Common myeloid progenitor, CD34-positive (primary cell): Measurements from ENCODE around the gene IFI44.

Experiments used
- CTCF ChIA-PET: fragments of 350-600 bp; sonication (Branson Sonifier 250); formaldehyde crosslinking; loops from one replicate; lab custom pipeline; 2021; ENCODE audit warnings: antibody characterized with exemption; lab: Charles Lee
- POLR2A ChIA-PET: fragments of 350-600 bp; sonication (Branson Sonifier 250); formaldehyde crosslinking; loops from one replicate; lab custom pipeline; 2021; ENCODE audit warnings: antibody characterized with exemption; lab: Charles Lee
- DNase-seq, 3 donors: peaks; one replicate each; pipeline versions ENCODE4 v3.0.0 to v3.0.0-alpha.2; 2013
- H3K27ac ChIP-seq, 2 experiments: 1 replicate in 1 of 2; 2 replicates in 1 of 2; pipeline ENCODE4 v1.7.0; 2013; ENCODE audit warnings: inconsistent platforms in 2 of 2, low read length in 2 of 2, mild to moderate bottlenecking in 2 of 2, low read depth in 1 of 2, moderate library complexity in 1 of 2; ENCODE audit not compliant: severe bottlenecking in 2 of 2, insufficient read depth in 1 of 2, poor library complexity in 1 of 2
- H3K27me3 ChIP-seq, 5 experiments: replicated peaks in 2 of 5; 1 replicate in 3 of 5; 2 replicates in 2 of 5; pipeline versions ENCODE4 v1.6.1 to v1.7.0; 2013; ENCODE audit warnings: low read length in 4 of 5, mild to moderate bottlenecking in 2 of 5, moderate library complexity in 2 of 5, inconsistent platforms in 1 of 5; ENCODE audit not compliant: insufficient read depth in 5 of 5, control insufficient read depth in 4 of 5
- H3K36me3 ChIP-seq, 4 experiments: 1 replicate in 2 of 4; 2 replicates in 2 of 4; pipeline versions ENCODE4 v1.6.1 to v1.7.0; 2013; ENCODE audit warnings: low read length in 3 of 4, control low read depth in 1 of 4, mild to moderate bottlenecking in 1 of 4; ENCODE audit not compliant: control insufficient read depth in 4 of 4, insufficient read depth in 4 of 4
- H3K4me1 ChIP-seq, 4 experiments: 1 replicate in 3 of 4; 2 replicates in 1 of 4; pipeline versions ENCODE4 v1.6.1 to v1.7.1; 2013; ENCODE audit warnings: low read length in 3 of 4, mild to moderate bottlenecking in 3 of 4, control low read depth in 1 of 4, inconsistent platforms in 1 of 4, moderate library complexity in 1 of 4; ENCODE audit not compliant: control insufficient read depth in 4 of 4, insufficient read depth in 4 of 4; ENCODE audit errors: control extremely low read depth in 1 of 4
- H3K4me3 ChIP-seq, 7 experiments: 1 replicate in 4 of 7; 2 replicates in 3 of 7; pipeline versions ENCODE4 v1.5.1 to v1.7.0; 2013; ENCODE audit warnings: mild to moderate bottlenecking in 7 of 7, low read length in 6 of 7, moderate library complexity in 6 of 7, inconsistent platforms in 2 of 7, low read depth in 2 of 7, control low read depth in 1 of 7; ENCODE audit not compliant: insufficient read depth in 4 of 7, control insufficient read depth in 1 of 7; ENCODE audit errors: extremely low read depth in 1 of 7
- H3K9me3 ChIP-seq, 5 experiments: 1 replicate in 4 of 5; 2 replicates in 1 of 5; pipeline versions ENCODE4 v1.6.1 to v1.7.1; 2013; ENCODE audit warnings: low read length in 4 of 5, mild to moderate bottlenecking in 2 of 5, inconsistent platforms in 1 of 5, low read depth in 1 of 5, moderate library complexity in 1 of 5; ENCODE audit not compliant: control insufficient read depth in 4 of 5, insufficient read depth in 2 of 5; ENCODE audit errors: control extremely low read depth in 1 of 5
- WGBS: methylation state at CpG from one replicate; pipeline ENCODE4 v1.1.5; 2013; ENCODE audit not compliant: insufficient coverage; 5-methylcytosine and 5-hydroxymethylcytosine counted together

The IFI44 gene

DNA sequence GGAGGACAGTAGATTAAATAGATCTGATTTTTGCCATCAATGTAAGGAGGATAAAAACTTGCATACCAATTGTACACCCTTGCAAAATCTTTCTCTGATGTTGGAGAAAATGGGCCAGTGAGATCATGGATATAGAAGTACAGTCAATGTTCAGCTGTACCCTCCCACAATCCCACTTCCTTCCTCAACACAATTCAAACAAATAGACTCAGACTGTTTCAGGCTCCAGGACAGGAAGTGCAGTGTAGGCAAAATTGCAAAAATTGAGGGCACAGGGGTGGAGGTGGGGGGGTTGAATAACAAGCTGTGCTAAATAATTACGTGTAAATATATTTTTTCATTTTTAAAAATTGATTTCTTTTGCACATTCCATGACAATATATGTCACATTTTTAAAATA, 3.9 kb upstream of the IFI44 start:
- no CpG with 5 or more reads among the region's 1 CpG for WGBS
- no peaks in the 10 kb centered on the region for H3K27me3 ChIP-seq
- peak; percentile 22 to 58 (median 46) for DNase-seq
- H3K4me3 ChIP-seq, result peak overlapping the region in 2 of 7 experiments; percentile 26 to 33
- CTCF ChIA-PET, result interaction anchor here (1.1 to 1.7 kb wide), 4 partner anchors 9 to 26 kb away, joined by 3 to 6 read pairs (median 4); partner anchors contain the start of gene IFI44L
- POLR2A ChIA-PET, result no interaction called here
- H3K4me1 ChIP-seq, result peaks cover 4 to 29% (median 18%) of the 10 kb centered on the region in 4 experiments
- H3K27ac ChIP-seq, result peak overlapping the region in 1 of 2 experiments; percentile 19
- peaks cover 0 to 2% (median 0%) of the 10 kb centered on the region in 4 experiments for H3K36me3 ChIP-seq
- H3K9me3 ChIP-seq, result peaks cover 0 to 19% (median 8%) of the 10 kb centered on the region in 5 experiments

- peaks cover 4 to 42% (median 21%) of the 10 kb centered on the region in 4 experiments for H3K4me1 ChIP-seq
- H3K27ac ChIP-seq, result no peak overlapping the region
- H3K27me3 ChIP-seq, result no peaks in the 10 kb centered on the region
- peaks cover 0 to 18% (median 8%) of the 10 kb centered on the region in 5 experiments for H3K9me3 ChIP-seq
- no peak for DNase-seq
- no peaks in the 10 kb centered on the region for H3K36me3 ChIP-seq
- POLR2A ChIA-PET, result no interaction called here
- no peak overlapping the region for H3K4me3 ChIP-seq
- CTCF ChIA-PET, result interaction anchor here (1.5 kb wide), 1 partner anchor 27 kb away, joined by 6 read pairs; the partner anchor contains the start of gene IFI44L
- WGBS, result 100% methylated on average over 1 of the region's 1 CpG
Measured at GRCh38 chr1:78647238-78647637, 2.4 kb upstream of the IFI44 start.

DNA sequence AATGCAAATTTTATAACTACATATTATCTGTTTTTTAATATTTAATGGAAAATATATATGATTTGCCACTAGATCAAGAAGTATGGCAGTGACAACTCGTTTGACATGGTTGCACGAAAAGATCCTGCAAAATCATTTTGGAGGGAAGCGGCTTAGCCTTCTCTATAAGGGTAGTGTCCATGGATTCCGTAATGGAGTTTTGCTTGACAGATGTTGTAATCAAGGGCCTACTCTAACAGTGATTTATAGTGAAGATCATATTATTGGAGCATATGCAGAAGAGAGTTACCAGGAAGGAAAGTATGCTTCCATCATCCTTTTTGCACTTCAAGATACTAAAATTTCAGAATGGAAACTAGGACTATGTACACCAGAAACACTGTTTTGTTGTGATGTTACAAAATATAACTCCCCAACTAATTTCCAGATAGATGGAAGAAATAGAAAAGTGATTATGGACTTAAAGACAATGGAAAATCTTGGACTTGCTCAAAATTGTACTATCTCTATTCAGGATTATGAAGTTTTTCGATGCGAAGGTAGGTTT, 556 bp downstream of the IFI44 start:
- ChIA-PET POLR2A (no interaction called here), CTCF (interaction anchor here (0.7 to 1.8 kb wide), 8 partner anchors 8 to 30 kb away, joined by 3 to 7 read pairs (median 4); partner anchors contain the start of gene IFI44L)
- H3K27me3 ChIP-seq, result no peaks in the 10 kb centered on the region
- H3K9me3 ChIP-seq, result peaks cover 0 to 17% (median 5%) of the 10 kb centered on the region in 5 experiments
- H3K36me3 ChIP-seq, result peaks cover 0 to 5% (median 3%) of the 10 kb centered on the region in 4 experiments
- peak in 2 of 3 donors; percentile 30 to 43 for DNase-seq
- H3K4me1 ChIP-seq, result peaks cover 4 to 52% (median 21%) of the 10 kb centered on the region in 4 experiments
- peak overlapping the region; percentile 51 to 77 for H3K27ac ChIP-seq
- WGBS, result 21% methylated on average over 3 of the region's 6 CpGs
- H3K4me3 ChIP-seq, result peak overlapping the region in 6 of 7 experiments; percentile 50 to 92 (median 68)

DNA sequence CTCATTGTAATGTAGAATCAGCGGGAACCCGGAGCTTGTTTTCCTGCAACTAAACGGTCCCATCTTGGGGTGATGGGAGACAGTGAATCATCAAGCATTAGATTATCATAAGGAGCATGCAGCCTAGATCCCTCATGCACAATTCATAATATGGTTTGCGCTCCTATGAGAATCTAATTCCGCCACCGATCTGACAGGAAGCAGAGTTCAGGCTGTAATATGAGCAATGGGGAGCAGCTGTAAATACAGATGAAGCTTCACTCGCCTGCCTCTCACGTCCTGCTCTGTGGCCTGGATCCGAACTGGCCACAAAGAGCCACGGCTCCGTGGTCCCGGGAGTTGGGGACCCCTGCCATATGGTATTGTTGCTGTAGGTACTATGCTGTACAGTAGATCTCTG, 1.6 kb downstream of the IFI44 start:
- peak overlapping the region in 5 of 7 experiments; percentile 17 to 92 (median 68) for H3K4me3 ChIP-seq
- H3K36me3 ChIP-seq, result peaks cover 0 to 14% (median 4%) of the 10 kb centered on the region in 4 experiments
- H3K27ac ChIP-seq, result peak overlapping the region in 1 of 2 experiments; percentile 43
- no peaks in the 10 kb centered on the region for H3K27me3 ChIP-seq
- POLR2A ChIA-PET, result no interaction called here
- peaks cover 0 to 17% (median 5%) of the 10 kb centered on the region in 5 experiments for H3K9me3 ChIP-seq
- peak in 2 of 3 donors; percentile 34 to 45 for DNase-seq
- H3K4me1 ChIP-seq, result peaks cover 4 to 41% (median 12%) of the 10 kb centered on the region in 4 experiments
- WGBS, result 49% methylated on average over 6 of the region's 12 CpGs
- CTCF ChIA-PET, result no interaction called here

DNA sequence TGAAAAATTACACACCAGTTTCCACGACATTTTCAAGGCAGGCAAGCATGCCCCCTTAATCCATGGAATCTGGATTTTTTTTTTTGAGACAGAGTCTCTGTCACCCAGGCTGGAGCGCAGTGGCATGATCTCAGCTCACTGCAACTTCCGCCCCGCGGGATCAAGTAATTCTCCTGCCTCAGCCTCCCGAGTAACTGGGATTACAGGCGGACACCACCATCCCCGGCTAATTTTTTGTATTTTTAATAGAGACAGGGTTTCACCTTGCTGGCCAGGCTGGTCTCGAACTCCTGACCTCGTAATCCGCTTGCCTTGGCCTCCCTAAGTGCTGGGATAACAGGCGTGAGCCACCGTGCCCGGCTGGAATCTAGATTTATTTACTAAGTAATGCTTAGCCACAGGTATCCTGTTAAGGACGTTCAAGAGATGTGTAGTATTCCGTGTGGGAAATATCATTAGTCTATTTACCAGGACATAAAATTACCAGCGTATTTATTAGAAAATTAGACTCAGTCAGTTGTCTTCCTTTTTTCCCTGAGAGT, 2.5 kb downstream of the IFI44 start:
- H3K4me3 ChIP-seq, result peak overlapping the region in 3 of 7 experiments; percentile 68 to 92 (median 80)
- peaks cover 0 to 14% (median 4%) of the 10 kb centered on the region in 4 experiments for H3K36me3 ChIP-seq
- H3K4me1 ChIP-seq, result peaks cover 4 to 39% (median 9%) of the 10 kb centered on the region in 4 experiments
- POLR2A ChIA-PET, result no interaction called here
- DNase-seq, result no peak
- H3K27ac ChIP-seq, result peak overlapping the region in 1 of 2 experiments; percentile 43
- 95% methylated on average over 12 of the region's 17 CpGs for WGBS
- no peaks in the 10 kb centered on the region for H3K27me3 ChIP-seq
- CTCF ChIA-PET, result no interaction called here
- peaks cover 0 to 15% (median 5%) of the 10 kb centered on the region in 5 experiments for H3K9me3 ChIP-seq

DNA sequence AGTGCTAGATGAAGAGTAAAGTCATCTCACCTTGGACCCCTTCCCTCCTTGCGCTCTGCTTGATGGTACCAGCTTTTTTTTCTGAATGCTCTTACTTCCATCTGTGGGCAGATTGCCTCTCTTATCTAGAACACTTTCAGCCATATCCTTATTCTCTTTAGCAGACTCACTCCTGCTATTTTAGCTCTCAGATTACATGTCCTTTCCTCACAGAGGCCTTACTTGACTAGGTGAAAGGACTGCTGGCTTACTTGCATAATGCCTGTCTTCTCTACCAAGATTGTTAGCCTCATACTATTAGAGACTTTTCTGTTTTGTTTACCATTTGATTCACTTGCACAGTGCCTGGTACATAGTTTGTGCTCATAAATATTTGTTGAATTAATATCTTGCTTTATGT, 9.3 kb downstream of the IFI44 start:
- Histone ChIP-seq H3K9me3 (no peaks in the 10 kb centered on the region), H3K36me3 (peaks cover 6 to 71% (median 26%) of the 10 kb centered on the region in 4 experiments), H3K27ac (no peak overlapping the region), H3K27me3 (no peaks in the 10 kb centered on the region), H3K4me3 (no peak overlapping the region), H3K4me1 (no peaks in the 10 kb centered on the region)
- 92% methylated on average over 1 of the region's 1 CpG for WGBS
- POLR2A ChIA-PET, result no interaction called here
- CTCF ChIA-PET, result interaction anchor here (1.0 kb wide), 1 partner anchor 11 kb away, joined by 3 read pairs; no protein-coding TSS in a partner anchor
- no peak for DNase-seq

GRCh38 chr1:78663923-78664322, 14.3 kb downstream of the IFI44 start:
- peaks cover 5 to 47% (median 20%) of the 10 kb centered on the region in 4 experiments for H3K36me3 ChIP-seq
- peaks cover 0 to 2% (median 0%) of the 10 kb centered on the region in 4 experiments for H3K4me1 ChIP-seq
- no peak overlapping the region for H3K4me3 ChIP-seq
- WGBS, result no CpG with 5 or more reads among the region's 2 CpGs
- CTCF ChIA-PET, result no interaction called here
- no peak for DNase-seq
- no peak overlapping the region for H3K27ac ChIP-seq
- POLR2A ChIA-PET, result no interaction called here
- H3K27me3 ChIP-seq, result no peaks in the 10 kb centered on the region
- H3K9me3 ChIP-seq, result no peaks in the 10 kb centered on the region
